Motor neuron (in vitro differentiated cells): Measurements from ENCODE around the gene RFTN1. TPM values are rescaled to one million over a fixed set of nuclear protein-coding genes. Genes with fewer than 3 reads are reported as not detected.

Experiments used
- ATAC-seq, 8 experiments: fragments of 200-7000 bp; cut with Tn5 transposase; replicated peaks in 6 of 8; 2 replicates each; pipeline ENCODE4 v1.8.0; 2021; ENCODE audit warnings: mild to moderate bottlenecking in 8 of 8, moderate library complexity in 8 of 8
- H3K27ac ChIP-seq, 2 donors: fragments of 250-450 bp; sonication (Bioruptor Pico); 2 replicates each; pipeline ENCODE4 v1.9.0; 2021; ENCODE audit warnings: antibody characterized with exemption in 2 of 2, mild to moderate bottlenecking in 2 of 2, moderate library complexity in 1 of 2
- H3K4me1 ChIP-seq, 2 donors: fragments of 250-450 bp; sonication (Bioruptor Pico); replicated peaks in 1 of 2; 2 replicates each; pipeline ENCODE4 v1.6.1; 2021; ENCODE audit warnings: antibody characterized with exemption in 2 of 2, mild to moderate bottlenecking in 2 of 2, moderate library complexity in 1 of 2
- H3K4me3 ChIP-seq, 5 donors: fragments of 250-450 bp; sonication (Bioruptor Pico); 2 replicates each; pipeline ENCODE4 v1.9.0; 2021; ENCODE audit warnings: antibody characterized with exemption in 5 of 5, mild to moderate bottlenecking in 5 of 5, moderate library complexity in 4 of 5
- WGBS, 10 experiments: fragments of 450-650 bp; shearing (Covaris generic); methylation state at CpG; one replicate each; pipeline ENCODE4 v1.0.0; 2022; 5-methylcytosine and 5-hydroxymethylcytosine counted together
- in situ Hi-C, 9 experiments: fragments of 400-800 bp; cut with MboI; loops; one replicate each; pipeline ENCODE4 v1.15.0; 2021; ENCODE audit warnings: low sequenced_read_pairs in 9 of 9, low pct_unique_long_range_greater_than_20kb in 2 of 9; ENCODE audit not compliant: unreplicated experiment in 9 of 9
- total RNA-seq, 8 experiments: library from RNA; unstranded; fragments of 300-600 nt; gene quantifications; 2 replicates each; pipeline versions ENCODE4 v1.2.3 to v1.2.4, GENCODE V29; 2022

RFTN1 gene
- total RNA-seq, 8 experiments from 2014 or later = 2.4 to 27.9 (median 6.7) TPM

GRCh38 chr3:16546186-16547010 lies 32.9 kb upstream of the RFTN1 start:
- no peak for ATAC-seq
- in situ Hi-C loops = loop anchor here in 5 of 9 experiments (10.0 to 25.0 kb wide), 2 partner anchors 259 to 262 kb away; no protein-coding TSS in a partner anchor
- no peak overlapping the region for H3K4me3 ChIP-seq
- no peak overlapping the region for H3K27ac ChIP-seq
- peaks cover 8 to 9% of the 10 kb centered on the region in 2 donors for H3K4me1 ChIP-seq
- WGBS, 10 experiments = 57 to 100% (median 91%) methylated on average over 1 to 10 of the region's 12 CpGs; no CpG with 5 or more reads in 3 of the 10 experiments

GRCh38 chr3:16545413-16546185 lies 32.1 kb upstream of the RFTN1 start:
- 55 to 91% (median 79%) methylated on average over 1 to 9 of the region's 10 CpGs; no CpG with 5 or more reads in 2 of the 10 experiments for WGBS, 10 experiments
- Histone ChIP-seq H3K4me1 (peaks cover 5 to 8% of the 10 kb centered on the region in 2 donors), H3K27ac (no peak overlapping the region), H3K4me3 (no peak overlapping the region)
- in situ Hi-C loops = loop anchor here in 5 of 9 experiments (10.0 to 25.0 kb wide), 2 partner anchors 258 to 261 kb away; no protein-coding TSS in a partner anchor
- no peak for ATAC-seq

GRCh38 chr3:16543242-16543864 lies 29.9 kb upstream of the RFTN1 start:
- in situ Hi-C loops = loop anchor here in 5 of 9 experiments (10.0 to 25.0 kb wide), 2 partner anchors 256 to 259 kb away; no protein-coding TSS in a partner anchor
- Histone ChIP-seq H3K27ac (no peak overlapping the region), H3K4me1 (no peaks in the 10 kb centered on the region), H3K4me3 (no peak overlapping the region)
- WGBS, 10 experiments = 11 to 100% (median 87%) methylated on average over 1 to 6 of the region's 6 CpGs; no CpG with 5 or more reads in 3 of the 10 experiments
- ATAC-seq = no peak

GRCh38 chr3:16538507-16538906 lies 25.0 kb upstream of the RFTN1 start:
- Histone ChIP-seq H3K27ac (no peak overlapping the region), H3K4me1 (no peaks in the 10 kb centered on the region), H3K4me3 (no peak overlapping the region)
- no peak for ATAC-seq
- in situ Hi-C loops = loop anchor here in 4 of 9 experiments (25.0 kb wide), 1 partner anchor 251 kb away; no protein-coding TSS in a partner anchor
- 0 to 67% (median 63%) methylated on average over 1 of the region's 4 CpGs; no CpG with 5 or more reads in 6 of the 10 experiments for WGBS, 10 experiments

GRCh38 chr3:16536996-16537395 lies 23.5 kb upstream of the RFTN1 start:
- H3K27ac ChIP-seq = no peak overlapping the region
- 52 to 100% (median 79%) methylated on average over 1 to 3 of the region's 3 CpGs; no CpG with 5 or more reads in 4 of the 10 experiments for WGBS, 10 experiments
- no peaks in the 10 kb centered on the region for H3K4me1 ChIP-seq
- no peak overlapping the region for H3K4me3 ChIP-seq
- in situ Hi-C loops = loop anchor here in 4 of 9 experiments (25.0 kb wide), 1 partner anchor 250 kb away; no protein-coding TSS in a partner anchor
- ATAC-seq = no peak

- Histone ChIP-seq H3K4me1 (no peaks in the 10 kb centered on the region), H3K27ac (no peak overlapping the region), H3K4me3 (no peak overlapping the region)
- ATAC-seq = no peak
- in situ Hi-C loops = loop anchor here in 4 of 9 experiments (25.0 kb wide), 1 partner anchor 249 kb away; no protein-coding TSS in a partner anchor
- WGBS, 10 experiments = 58 to 100% (median 94%) methylated on average over 1 to 4 of the region's 4 CpGs
Measured at GRCh38 chr3:16536344-16536663, 22.8 kb upstream of the RFTN1 start.

GRCh38 chr3:16534640-16535262 lies 21.3 kb upstream of the RFTN1 start:
- Histone ChIP-seq H3K27ac (no peak overlapping the region), H3K4me1 (no peaks in the 10 kb centered on the region), H3K4me3 (no peak overlapping the region)
- in situ Hi-C loops = loop anchor here in 4 of 9 experiments (25.0 kb wide), 1 partner anchor 247 kb away; no protein-coding TSS in a partner anchor
- no peak for ATAC-seq
- 23 to 81% (median 65%) methylated on average over 3 to 8 of the region's 8 CpGs for WGBS, 10 experiments

GRCh38 chr3:16533928-16534574 lies 20.6 kb upstream of the RFTN1 start:
- WGBS, 10 experiments = 30 to 100% (median 63%) methylated on average over 1 to 4 of the region's 5 CpGs; no CpG with 5 or more reads in 2 of the 10 experiments
- no peak overlapping the region for H3K27ac ChIP-seq
- H3K4me1 ChIP-seq = no peaks in the 10 kb centered on the region
- in situ Hi-C loops = loop anchor here in 4 of 9 experiments (25.0 kb wide), 1 partner anchor 247 kb away; no protein-coding TSS in a partner anchor
- H3K4me3 ChIP-seq = no peak overlapping the region
- no peak for ATAC-seq

- 33 to 80% (median 54%) methylated on average over 1 of the region's 1 CpG; no CpG with 5 or more reads in 4 of the 10 experiments for WGBS, 10 experiments
- Histone ChIP-seq H3K4me1 (no peaks in the 10 kb centered on the region), H3K4me3 (no peak overlapping the region), H3K27ac (no peak overlapping the region)
- in situ Hi-C loops = loop anchor here in 4 of 9 experiments (25.0 kb wide), 1 partner anchor 242 kb away; no protein-coding TSS in a partner anchor
- ATAC-seq = no peak
Measured at GRCh38 chr3:16529264-16529663, 15.8 kb upstream of the RFTN1 start.

- no peaks in the 10 kb centered on the region for H3K4me1 ChIP-seq
- no peak overlapping the region for H3K27ac ChIP-seq
- no peak overlapping the region for H3K4me3 ChIP-seq
- in situ Hi-C loops = loop anchor here in 4 of 9 experiments (25.0 kb wide), 1 partner anchor 241 kb away; no protein-coding TSS in a partner anchor
- 27 to 89% (median 80%) methylated on average over 1 to 4 of the region's 4 CpGs; no CpG with 5 or more reads in 2 of the 10 experiments for WGBS, 10 experiments
- no peak for ATAC-seq
Measured at GRCh38 chr3:16528581-16528993, 15.1 kb upstream of the RFTN1 start.

GRCh38 chr3:16528106-16528505 lies 14.6 kb upstream of the RFTN1 start:
- in situ Hi-C loops = loop anchor here in 4 of 9 experiments (25.0 kb wide), 1 partner anchor 241 kb away; no protein-coding TSS in a partner anchor
- ATAC-seq = no peak
- H3K27ac ChIP-seq = no peak overlapping the region
- WGBS, 10 experiments = 61 to 100% (median 79%) methylated on average over 1 to 5 of the region's 5 CpGs; no CpG with 5 or more reads in 2 of the 10 experiments
- H3K4me1 ChIP-seq = no peaks in the 10 kb centered on the region
- no peak overlapping the region for H3K4me3 ChIP-seq
